ENCODE data around the gene RFX2.
A peak's percentile ranks its signal among the peaks of the same experiment; 100 is the strongest.
"Not testable (repeated sequence)": the region's sequence is repeated elsewhere in the genome, so short reads cannot be mapped to it uniquely, and the experiment has no call there.

Gene RFX2

DNA sequence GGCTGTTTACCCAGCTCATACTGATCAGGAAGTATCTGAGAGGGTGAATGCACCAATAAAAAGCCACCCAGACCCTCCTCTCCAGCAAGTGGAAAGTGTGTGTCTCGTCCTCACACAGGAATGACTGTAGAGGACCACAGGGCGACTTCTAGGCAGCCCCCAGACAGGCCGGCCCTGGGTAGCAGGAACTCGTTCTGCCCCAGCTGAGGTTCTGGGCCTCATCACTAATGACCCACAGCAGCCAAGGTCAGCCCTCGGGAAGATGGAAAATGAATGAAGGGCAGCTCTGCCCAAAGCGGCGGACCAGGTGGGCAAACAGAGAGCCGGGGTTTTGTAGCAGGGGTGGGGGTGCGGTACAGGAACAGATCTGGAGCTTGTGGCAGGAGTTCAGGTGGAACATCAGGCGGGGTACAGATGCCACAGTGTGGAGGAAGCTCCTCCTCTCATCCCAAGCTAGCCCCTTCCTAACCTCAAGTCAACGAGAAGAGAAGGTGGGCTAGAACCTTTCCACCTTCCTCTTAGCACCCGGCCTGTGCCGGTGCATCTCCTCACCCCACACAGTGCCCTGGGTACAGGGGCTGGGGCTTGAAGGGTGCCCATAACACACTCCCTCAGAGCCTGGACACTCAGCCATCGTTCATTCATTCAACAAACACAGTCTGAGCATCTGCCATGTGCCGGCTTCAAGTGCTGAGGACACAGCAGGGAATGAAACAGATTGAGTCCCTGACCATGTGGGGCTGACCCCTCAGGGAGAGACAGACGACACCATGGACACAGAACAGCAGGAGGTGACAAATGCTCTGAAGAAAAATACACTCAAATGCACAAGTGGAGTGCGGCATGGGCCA lies 36.2 kb downstream of the RFX2 start:
- DNase-seq = no peak

DNA sequence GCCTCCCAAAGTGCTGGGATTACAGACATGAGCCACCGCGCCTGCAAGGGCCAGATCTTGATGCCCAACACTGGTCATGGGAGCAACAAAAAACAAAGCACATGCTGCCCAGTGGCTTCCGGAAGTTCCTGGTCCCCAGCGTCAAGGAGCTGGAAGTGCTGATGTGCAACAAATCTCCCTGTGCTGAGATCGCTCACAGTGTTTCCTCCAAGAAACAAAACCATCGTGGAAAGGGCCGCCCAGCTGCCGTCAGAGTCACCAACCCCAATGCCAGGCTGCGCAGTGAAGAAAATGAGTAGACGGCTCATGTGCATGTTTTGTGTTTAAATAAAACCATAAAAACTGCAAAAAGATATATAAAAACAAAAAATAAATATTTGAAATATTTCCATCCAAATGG lies 37.1 kb downstream of the RFX2 start:
- not testable (repeated sequence) for DNase-seq

- no peak for DNase-seq
Measured at GRCh38 chr19:6071875-6072274, 38.4 kb downstream of the RFX2 start.

DNA sequence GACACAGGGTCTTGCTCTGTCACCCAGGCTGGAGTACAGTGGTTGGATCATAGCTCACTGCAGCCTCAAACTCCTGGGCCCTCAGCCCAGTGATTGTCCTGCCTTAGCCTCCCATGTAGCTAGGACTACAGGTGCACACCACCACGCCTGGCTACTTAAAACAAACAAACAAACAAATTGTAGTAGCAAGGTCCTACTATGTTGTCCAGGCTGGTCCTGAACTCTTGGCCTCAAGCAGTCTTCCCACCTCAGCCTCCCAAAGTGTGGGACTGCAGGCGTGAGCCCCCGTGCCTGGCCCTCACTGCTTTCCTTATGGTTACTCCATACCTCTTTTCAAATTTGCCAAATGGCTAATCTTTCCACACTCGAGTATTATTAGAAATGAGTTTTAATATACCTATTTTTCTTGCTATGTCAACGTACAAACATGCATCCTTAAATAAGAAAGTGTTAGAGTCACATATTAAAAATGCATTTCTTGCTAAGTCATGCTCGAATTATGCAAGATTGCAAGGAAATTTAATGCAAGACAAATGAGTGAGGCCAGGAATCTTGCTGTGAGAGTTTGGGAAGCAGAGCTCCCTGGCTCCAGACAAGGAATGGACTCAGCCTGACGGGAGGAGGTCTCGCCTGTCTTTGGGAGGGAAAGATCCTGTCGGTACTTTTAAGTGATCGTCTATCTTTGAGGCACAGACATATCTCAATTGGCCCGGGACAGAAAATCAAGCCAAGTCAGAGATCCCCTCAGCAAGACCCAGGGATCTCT lies 39.4 kb downstream of the RFX2 start:
- DNase-seq = no peak

GRCh38 chr19:6070207-6070681 lies 40.1 kb downstream of the RFX2 start:
- no peak for DNase-seq

DNA sequence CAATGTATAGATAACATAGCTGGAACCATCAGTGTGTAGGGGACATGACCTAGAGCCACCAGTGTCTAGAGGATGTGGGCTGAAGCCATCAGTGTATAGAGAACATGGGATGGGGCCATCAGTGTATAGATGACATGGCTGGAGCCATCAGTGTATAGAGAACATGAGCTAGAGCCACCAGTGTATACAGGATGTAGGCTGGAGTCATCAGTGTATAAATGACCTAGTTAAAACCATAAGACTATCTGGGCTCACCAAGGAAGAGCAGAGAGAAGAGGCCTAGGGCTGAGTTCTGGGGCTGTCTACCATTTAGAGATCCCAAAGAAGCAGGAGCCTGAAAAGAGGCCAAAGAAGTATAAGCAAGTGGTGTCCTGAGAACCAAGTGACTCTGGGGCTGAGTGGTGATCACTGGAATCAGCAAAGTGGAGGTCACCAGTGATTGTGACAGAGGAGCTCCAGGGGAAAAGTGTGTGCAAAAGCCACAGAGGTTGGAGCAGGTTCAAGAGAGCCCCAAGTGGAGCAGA lies 41.0 kb downstream of the RFX2 start:
- no peak for DNase-seq

GRCh38 chr19:6068711-6069110 lies 41.6 kb downstream of the RFX2 start:
- DNase-seq = no peak

GRCh38 chr19:6067975-6068374 lies 42.3 kb downstream of the RFX2 start:
- no peak for DNase-seq

- no peak for DNase-seq
Measured at GRCh38 chr19:6066661-6067646, 43.3 kb downstream of the RFX2 start.

DNA sequence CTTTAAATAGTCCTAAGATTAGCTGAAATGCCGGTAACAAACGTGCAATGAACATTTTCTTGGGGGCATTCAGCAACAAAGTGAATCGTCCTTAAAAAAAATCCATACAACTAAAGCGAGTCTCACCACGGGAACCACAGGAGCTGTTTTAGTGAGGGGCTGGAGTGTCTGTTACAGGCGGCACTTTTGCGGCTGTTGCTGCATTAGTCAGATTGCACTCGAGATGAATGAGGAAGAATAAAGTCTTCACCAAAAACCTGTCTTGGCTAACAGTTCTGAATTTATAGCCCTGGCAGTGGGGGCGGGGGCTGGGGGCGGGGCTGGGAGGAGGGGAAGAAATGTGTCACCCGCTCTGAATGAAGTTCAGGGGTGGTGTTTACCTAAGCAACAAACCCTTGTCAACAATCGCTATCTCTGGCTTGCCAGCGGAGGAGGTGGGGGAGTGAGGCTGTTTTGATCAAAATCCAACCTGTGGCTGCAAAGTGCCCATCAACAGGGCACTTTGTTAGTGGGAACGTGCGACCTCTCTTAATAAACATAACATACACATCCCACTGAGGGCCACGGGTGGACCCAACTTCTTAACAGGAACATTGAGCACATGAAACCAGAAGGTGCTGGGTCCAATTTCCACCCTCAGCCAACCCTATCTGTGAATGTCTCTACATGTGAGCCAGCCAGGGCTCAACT lies 44.5 kb downstream of the RFX2 start:
- DNase-seq = peak; percentile 46

DNA sequence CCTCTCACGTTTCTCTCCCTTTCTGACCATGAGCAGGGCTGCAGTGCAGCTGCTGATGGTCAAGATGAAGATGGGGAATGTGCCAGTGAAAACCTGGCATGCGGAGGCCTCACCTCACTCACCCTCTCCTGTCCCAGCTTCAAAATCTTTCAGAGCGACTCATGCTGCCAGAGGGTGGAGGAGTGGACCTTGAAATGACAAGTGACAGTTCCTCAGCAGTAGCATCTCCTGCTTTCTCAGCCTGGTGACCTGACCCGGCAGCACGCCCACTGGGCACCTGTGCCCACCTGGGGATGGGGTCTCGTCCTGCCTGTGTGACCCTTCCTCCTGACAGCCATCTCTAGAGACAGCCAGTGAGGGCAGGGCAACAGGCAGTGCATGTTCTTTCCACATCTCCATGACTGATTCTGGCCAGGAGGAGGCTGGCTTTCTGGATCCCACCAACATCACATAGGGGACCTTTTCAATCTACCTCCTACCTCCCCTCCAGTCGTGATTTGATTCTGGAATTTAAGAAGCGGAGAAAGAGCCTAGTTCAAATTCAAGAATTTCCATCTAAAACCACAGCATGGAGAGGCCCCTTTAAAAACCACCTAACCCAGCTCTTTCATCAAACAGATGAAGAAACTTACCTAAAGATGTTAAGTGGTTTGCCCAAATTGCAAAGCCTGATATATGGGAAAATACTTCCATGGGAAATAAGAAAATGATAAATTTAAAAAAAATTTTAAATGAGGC lies 45.8 kb downstream of the RFX2 start:
- DNase-seq = no peak

- no peak for DNase-seq
Measured at GRCh38 chr19:6063576-6064335, 46.5 kb downstream of the RFX2 start.

DNA sequence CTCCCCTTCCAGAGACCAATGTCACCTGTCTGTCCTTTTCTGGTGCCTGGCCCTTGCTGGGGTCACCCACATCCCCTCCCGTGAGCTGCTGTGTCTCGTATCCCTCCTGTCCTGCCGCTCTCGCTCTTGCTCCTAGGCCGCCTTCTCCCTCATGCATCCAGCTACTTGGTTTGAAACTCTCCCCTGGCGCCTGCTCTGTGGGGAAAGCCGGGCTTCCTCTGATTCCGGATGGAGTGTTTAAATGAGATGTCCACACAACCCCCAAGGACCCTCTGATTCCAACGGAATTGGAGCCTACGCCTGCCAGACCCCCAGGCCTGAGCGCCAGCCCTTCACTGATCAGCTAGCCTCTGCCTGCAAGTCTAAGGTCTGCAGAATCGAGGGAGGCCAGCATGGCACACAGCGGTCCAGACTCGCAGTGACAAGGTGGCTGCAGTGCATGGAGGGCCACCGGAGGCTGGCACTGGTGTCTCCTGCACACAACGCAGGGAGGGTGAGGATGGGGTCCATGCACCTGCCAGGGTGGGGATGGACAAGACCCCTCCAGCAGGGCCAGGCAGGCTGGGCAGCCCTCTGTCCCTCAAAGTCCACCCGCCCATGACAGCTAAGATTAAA lies 47.2 kb downstream of the RFX2 start:
- no peak for DNase-seq

GRCh38 chr19:6062274-6062673 lies 48.0 kb downstream of the RFX2 start:
- DNase-seq = peak; percentile 40

DNA sequence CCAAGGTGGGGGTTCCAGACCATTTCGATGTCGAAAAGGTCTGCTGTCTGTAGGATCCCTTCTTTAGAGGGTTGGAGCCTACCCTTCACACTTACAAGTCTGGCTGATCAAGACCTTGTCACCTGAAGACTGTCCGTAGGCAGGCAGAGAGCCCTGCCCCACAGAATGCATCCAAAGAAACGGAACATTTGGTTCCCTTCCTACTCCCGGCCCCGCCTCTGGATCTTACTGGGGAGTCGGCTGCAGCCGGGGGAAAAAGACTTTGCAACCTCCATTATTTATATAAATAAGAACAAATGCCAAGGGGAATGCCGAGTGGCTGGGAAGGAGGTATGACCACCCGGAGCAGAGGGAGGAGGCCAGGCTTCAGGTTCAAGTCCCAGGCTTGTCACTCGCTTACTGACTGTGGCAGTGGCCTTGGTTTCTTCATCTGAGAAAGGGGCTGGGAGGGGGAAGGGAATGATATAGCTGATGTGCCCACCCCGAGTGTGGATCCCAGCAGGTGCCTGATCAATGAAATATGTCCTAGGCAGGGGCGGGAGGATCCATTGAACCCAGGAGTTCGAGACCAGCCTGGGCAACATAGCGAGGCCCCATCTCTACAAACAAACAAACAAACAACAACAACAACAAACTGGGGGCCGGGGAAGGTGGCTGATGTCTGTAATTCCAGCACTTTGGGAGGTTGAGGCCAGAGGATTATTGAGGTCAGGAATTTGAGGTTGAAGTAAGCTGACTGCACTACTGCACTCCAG lies 48.7 kb downstream of the RFX2 start:
- DNase-seq = no peak

DNA sequence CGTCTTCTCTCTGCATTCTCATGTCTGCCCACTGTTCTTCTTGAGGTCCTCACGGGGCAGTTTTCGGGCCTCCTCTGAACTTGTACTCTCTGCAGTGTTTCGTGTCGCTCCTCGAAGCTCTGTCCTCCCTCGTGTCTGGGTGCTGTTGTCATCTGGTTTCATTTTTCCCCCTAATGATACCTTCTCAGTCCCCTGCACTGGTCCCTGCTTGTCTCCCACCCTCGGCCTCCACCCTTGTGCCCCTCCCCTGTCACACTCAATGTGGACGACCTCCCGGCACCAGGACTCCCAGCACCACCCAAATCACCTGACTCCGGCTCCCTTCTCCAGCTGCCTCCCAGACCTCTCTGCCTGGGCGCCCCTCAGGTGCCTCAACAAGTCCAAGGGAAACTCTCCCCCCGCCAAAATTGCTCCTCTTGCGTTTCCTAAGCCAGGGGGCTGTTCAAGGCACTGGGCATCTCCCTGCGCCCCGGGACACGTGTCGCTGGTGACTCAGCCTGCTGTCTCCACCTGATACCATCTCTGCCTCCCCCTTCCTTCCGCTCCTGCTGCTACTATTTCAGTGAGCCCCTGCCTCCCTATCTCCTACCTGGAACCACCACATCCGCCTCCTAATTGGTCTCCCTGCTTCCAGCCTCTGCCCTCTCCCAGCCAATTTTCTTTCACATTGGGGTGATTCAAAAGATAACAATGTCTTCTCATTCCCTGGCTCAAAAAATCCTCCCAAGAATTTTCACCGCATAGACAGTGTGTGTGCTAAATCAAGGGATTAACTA lies 49.5 kb downstream of the RFX2 start:
- peak; percentile 53 for DNase-seq

GRCh38 chr19:6059988-6060599 lies 50.2 kb downstream of the RFX2 start:
- no peak for DNase-seq

DNA sequence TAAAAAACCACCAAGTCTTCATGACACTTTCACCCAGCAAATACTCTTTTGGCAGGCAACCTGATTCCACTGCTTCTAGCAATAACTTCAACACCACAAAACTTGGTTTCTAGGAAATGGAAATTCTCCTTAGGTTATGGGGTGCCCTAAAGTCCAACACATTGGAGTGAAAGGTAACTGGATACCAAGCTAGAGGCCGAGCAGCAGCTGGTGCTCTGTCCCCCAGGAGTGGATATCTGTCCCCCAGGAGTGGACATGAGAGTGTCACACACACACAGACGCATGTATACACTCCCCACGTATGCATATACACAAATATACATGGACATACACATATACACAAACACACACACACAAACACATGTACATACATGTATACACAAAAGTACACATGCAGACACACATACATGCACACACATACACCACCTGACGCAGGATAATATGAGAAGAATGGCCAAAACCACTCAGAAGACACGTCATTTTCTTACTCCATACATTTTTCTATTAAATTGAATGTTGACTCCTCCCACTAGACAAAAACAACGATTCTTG lies 50.8 kb downstream of the RFX2 start:
- no peak for DNase-seq
